ENCODE measurements around the gene CAMK1G. TPM values are rescaled to one million over a fixed set of nuclear protein-coding genes. Genes with fewer than 3 reads are reported as not detected.
A peak's percentile ranks its signal among the peaks of the same experiment; 100 is the strongest.

Gene CAMK1G
- total RNA-seq, 1 donor from 2014 or later, result not detected

GRCh38 chr1:209618756-209619420 lies 35.4 kb downstream of the CAMK1G start:
- DNase-seq (ENCODE audit: low spot score), result no peak

- DNase-seq (ENCODE audit: low spot score), result no peak
Observed at GRCh38 chr1:209619696-209620486, 36.4 kb downstream of the CAMK1G start.

- DNase-seq (ENCODE audit: low spot score), result no peak
Observed at GRCh38 chr1:209620487-209620884, 37.0 kb downstream of the CAMK1G start.

- DNase-seq (ENCODE audit: low spot score), result no peak
Observed at GRCh38 chr1:209621286-209621685, 37.8 kb downstream of the CAMK1G start.

- peak; percentile 37 for DNase-seq (ENCODE audit: low spot score)
Observed at GRCh38 chr1:209621741-209622655, 38.5 kb downstream of the CAMK1G start.

- DNase-seq (ENCODE audit: low spot score), result no peak
Observed at GRCh38 chr1:209622841-209623829, 39.6 kb downstream of the CAMK1G start.

GRCh38 chr1:209624558-209625549 lies 41.3 kb downstream of the CAMK1G start:
- no peak for DNase-seq (ENCODE audit: low spot score)

- no peak for DNase-seq (ENCODE audit: low spot score)
Observed at GRCh38 chr1:209625791-209626285, 42.3 kb downstream of the CAMK1G start.

GRCh38 chr1:209626346-209627026 lies 43.0 kb downstream of the CAMK1G start:
- no peak for DNase-seq (ENCODE audit: low spot score)

GRCh38 chr1:209627027-209627731 lies 43.7 kb downstream of the CAMK1G start:
- no peak for DNase-seq (ENCODE audit: low spot score)

- DNase-seq (ENCODE audit: low spot score), result no peak
Observed at GRCh38 chr1:209627732-209628196, 44.2 kb downstream of the CAMK1G start.

- DNase-seq (ENCODE audit: low spot score), result no peak
Observed at GRCh38 chr1:209628618-209629299, 45.2 kb downstream of the CAMK1G start.

- no peak for DNase-seq (ENCODE audit: low spot score)
Observed at GRCh38 chr1:209629621-209630382, 46.3 kb downstream of the CAMK1G start.

- DNase-seq (ENCODE audit: low spot score), result no peak
Observed at GRCh38 chr1:209630383-209631225, 47.1 kb downstream of the CAMK1G start.

- no peak for DNase-seq (ENCODE audit: low spot score)
Observed at GRCh38 chr1:209633335-209633997, 50.0 kb downstream of the CAMK1G start.
